Fibroblast of lung (primary cell): ENCODE results near the gene ITPRID2. TPM values are rescaled to one million over a fixed set of nuclear protein-coding genes. Genes with fewer than 3 reads are reported as not detected.

Experiments
- DNase-seq, 2 donors: peaks; one replicate each; pipeline versions ENCODE4 v3.0.0 to v3.0.0-alpha.2; 2010; ENCODE audit warnings: low read depth in 2 of 2
- H2AFZ ChIP-seq: 2 replicates; pipeline ENCODE4 v1.5.1; 2012; ENCODE audit warnings: low read length, control low read depth, inconsistent platforms
- H3K27ac ChIP-seq: 2 replicates; pipeline ENCODE4 v1.5.1; 2011; ENCODE audit warnings: low read length, control low read depth; ENCODE audit not compliant: insufficient read depth
- H3K27me3 ChIP-seq: 2 replicates; pipeline ENCODE4 v1.5.1; 2011; ENCODE audit warnings: mild to moderate bottlenecking, low read length; ENCODE audit not compliant: control insufficient read depth, insufficient read depth
- H3K36me3 ChIP-seq: 2 replicates; pipeline ENCODE4 v1.5.1; 2011; ENCODE audit warnings: low read length; ENCODE audit not compliant: control insufficient read depth, insufficient read depth
- H3K4me1 ChIP-seq: 2 replicates; pipeline ENCODE4 v1.5.1; 2011; ENCODE audit warnings: low read length; ENCODE audit not compliant: control insufficient read depth, insufficient read depth; ENCODE audit errors: extremely low read depth
- H3K4me2 ChIP-seq: 2 replicates; pipeline ENCODE4 v1.5.1; 2011; ENCODE audit warnings: low read length, control low read depth; ENCODE audit not compliant: insufficient read depth; ENCODE audit errors: extremely low read depth
- H3K4me3 ChIP-seq, 4 experiments: fragments of 200-600 bp in 1 of 4; sonication (generic) in 1 of 4; replicated peaks in 1 of 4; 2 replicates each; pipeline ENCODE4 v1.5.1; 2011 to 2016; ENCODE audit warnings: low read length in 4 of 4, low read depth in 3 of 4, mild to moderate bottlenecking in 3 of 4, control low read depth in 2 of 4, inconsistent platforms in 1 of 4, mixed read lengths in 1 of 4; ENCODE audit not compliant: insufficient read depth in 1 of 4; ENCODE audit errors: control extremely low read depth in 1 of 4
- H3K79me2 ChIP-seq: 2 replicates; pipeline ENCODE4 v1.5.1; 2012; ENCODE audit warnings: mild to moderate bottlenecking, low read length, inconsistent platforms; ENCODE audit not compliant: control insufficient read depth, insufficient read depth
- H3K9ac ChIP-seq: 2 replicates; pipeline ENCODE4 v1.5.1; 2011; ENCODE audit warnings: mild to moderate bottlenecking, low read length, control low read depth; ENCODE audit not compliant: insufficient read depth
- H3K9me3 ChIP-seq: 2 replicates; pipeline ENCODE4 v1.5.1; 2012; ENCODE audit warnings: low read depth, low read length; ENCODE audit not compliant: control insufficient read depth, insufficient read depth
- H4K20me1 ChIP-seq: 2 replicates; pipeline ENCODE4 v1.5.1; 2011; ENCODE audit warnings: low read length; ENCODE audit not compliant: control insufficient read depth, insufficient read depth; ENCODE audit errors: extremely low read depth
- EZH2 ChIP-seq: IDR thresholded peaks from 2 replicates; pipeline ENCODE4 v1.5.1; 2012; ENCODE audit warnings: low read length, control low read depth, mild to moderate bottlenecking; ENCODE audit errors: missing control alignments
- polyA plus RNA-seq, 2 donors: library from polyadenylated mRNA; depleted of rRNA in 1 of 2; stranded (reverse) in 1 of 2; unstranded in 1 of 2; fragments of >200 nt; gene quantifications; 2 replicates each; pipeline ENCODE4 v1.2.1, GENCODE V29; 2011 to 2012; ENCODE audit warnings: missing spikeins in 1 of 2
- total RNA-seq: library from RNA; depleted of rRNA; stranded (reverse); fragments of >200 nt; gene quantifications from 2 replicates; pipeline ENCODE4 v1.2.1, GENCODE V29; 2014
- TF ChIP-seq, protein P1 (sequence below), 2 donors: IDR thresholded peaks in 1 of 2; conservative IDR thresholded peaks in 1 of 2; 1 replicate in 1 of 2; 2 replicates in 1 of 2; pipeline ENCODE4 v1.5.1; 2011 to 2012; ENCODE audit warnings: low read length in 2 of 2, control low read depth in 1 of 2, inconsistent platforms in 1 of 2, low read depth in 1 of 2, mild to moderate bottlenecking in 1 of 2

ITPRID2 gene
- total and polyA plus RNA-seq, 2 donors (not counting 1 experiment from before 2014, with no cell fraction given) = 70.5 to 179 TPM

DNA sequence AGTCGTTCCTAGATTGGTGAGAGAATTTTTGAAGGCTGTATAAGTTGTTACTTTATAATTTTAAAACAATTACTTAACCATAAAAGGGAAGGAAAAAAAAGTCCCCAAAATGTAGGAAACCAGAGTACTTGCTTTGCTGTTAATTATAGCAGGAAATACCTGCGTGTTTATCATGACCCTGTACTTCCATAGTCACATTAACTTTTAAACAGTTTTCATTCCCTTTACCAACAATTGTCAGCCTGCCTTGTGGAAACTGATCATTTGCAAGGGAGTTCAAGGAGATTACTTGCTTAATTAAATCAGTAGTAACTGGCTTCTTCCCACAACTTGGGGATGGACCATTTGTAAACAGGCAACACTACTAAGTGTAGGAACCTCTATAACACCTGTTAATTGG, 6.4 kb upstream of the ITPRID2 start:
- no peak overlapping the region for H3K27ac ChIP-seq
- no peaks in the 10 kb centered on the region for H3K9me3 ChIP-seq
- H3K79me2 ChIP-seq = no peaks in the 10 kb centered on the region
- H2AFZ ChIP-seq = no peak overlapping the region
- no peaks in the 10 kb centered on the region for H4K20me1 ChIP-seq
- no peak overlapping the region for H3K4me3 ChIP-seq
- no peaks in the 10 kb centered on the region for H3K36me3 ChIP-seq
- H3K4me2 ChIP-seq = no peak overlapping the region
- H3K27me3 ChIP-seq = no peaks in the 10 kb centered on the region
- no peak for TF ChIP-seq EZH2
- TF ChIP-seq, protein P1, sequence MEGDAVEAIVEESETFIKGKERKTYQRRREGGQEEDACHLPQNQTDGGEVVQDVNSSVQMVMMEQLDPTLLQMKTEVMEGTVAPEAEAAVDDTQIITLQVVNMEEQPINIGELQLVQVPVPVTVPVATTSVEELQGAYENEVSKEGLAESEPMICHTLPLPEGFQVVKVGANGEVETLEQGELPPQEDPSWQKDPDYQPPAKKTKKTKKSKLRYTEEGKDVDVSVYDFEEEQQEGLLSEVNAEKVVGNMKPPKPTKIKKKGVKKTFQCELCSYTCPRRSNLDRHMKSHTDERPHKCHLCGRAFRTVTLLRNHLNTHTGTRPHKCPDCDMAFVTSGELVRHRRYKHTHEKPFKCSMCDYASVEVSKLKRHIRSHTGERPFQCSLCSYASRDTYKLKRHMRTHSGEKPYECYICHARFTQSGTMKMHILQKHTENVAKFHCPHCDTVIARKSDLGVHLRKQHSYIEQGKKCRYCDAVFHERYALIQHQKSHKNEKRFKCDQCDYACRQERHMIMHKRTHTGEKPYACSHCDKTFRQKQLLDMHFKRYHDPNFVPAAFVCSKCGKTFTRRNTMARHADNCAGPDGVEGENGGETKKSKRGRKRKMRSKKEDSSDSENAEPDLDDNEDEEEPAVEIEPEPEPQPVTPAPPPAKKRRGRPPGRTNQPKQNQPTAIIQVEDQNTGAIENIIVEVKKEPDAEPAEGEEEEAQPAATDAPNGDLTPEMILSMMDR (conservative IDR thresholded peaks at IDR 0.05 in 1 of 2, IDR thresholded peaks at IDR 0.05 in 1 of 2; ENCODE audit: low read depth in 1 of 2, low read length in 2 of 2) = no peak
- DNase-seq = no peak
- no peaks in the 10 kb centered on the region for H3K4me1 ChIP-seq
- no peak overlapping the region for H3K9ac ChIP-seq

DNA sequence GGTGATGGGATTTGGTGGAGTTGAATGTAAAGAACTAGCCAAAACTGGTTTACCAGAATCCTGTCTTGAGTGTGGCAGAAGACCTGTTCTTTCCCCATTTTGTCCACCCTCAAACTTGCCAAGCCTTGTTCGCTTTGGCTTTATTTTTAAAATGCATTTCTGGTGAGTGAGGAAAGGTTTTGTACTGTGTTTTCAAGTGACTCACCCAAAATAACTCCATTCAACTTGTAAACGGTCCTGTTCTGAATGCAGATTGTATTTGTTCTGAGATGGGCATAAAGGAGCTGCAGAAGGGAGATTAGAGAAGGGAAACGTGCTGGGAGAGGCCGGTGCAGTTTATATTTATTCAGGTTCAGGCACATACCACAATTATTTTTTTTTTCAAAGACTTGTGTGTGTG, 5.3 kb upstream of the ITPRID2 start:
- no peak overlapping the region for H2AFZ ChIP-seq
- no peaks in the 10 kb centered on the region for H3K27me3 ChIP-seq
- no peaks in the 10 kb centered on the region for H4K20me1 ChIP-seq
- no peaks in the 10 kb centered on the region for H3K79me2 ChIP-seq
- no peak overlapping the region for H3K9ac ChIP-seq
- H3K36me3 ChIP-seq = no peaks in the 10 kb centered on the region
- no peak overlapping the region for H3K4me2 ChIP-seq
- no peak overlapping the region for H3K4me3 ChIP-seq
- H3K9me3 ChIP-seq = no peaks in the 10 kb centered on the region
- TF ChIP-seq, protein P1 (conservative IDR thresholded peaks at IDR 0.05 in 1 of 2, IDR thresholded peaks at IDR 0.05 in 1 of 2; ENCODE audit: low read depth in 1 of 2, low read length in 2 of 2) = no peak
- no peak for TF ChIP-seq EZH2
- H3K4me1 ChIP-seq = no peaks in the 10 kb centered on the region
- peak; percentile 30 to 65 for DNase-seq
- H3K27ac ChIP-seq = no peak overlapping the region

DNA sequence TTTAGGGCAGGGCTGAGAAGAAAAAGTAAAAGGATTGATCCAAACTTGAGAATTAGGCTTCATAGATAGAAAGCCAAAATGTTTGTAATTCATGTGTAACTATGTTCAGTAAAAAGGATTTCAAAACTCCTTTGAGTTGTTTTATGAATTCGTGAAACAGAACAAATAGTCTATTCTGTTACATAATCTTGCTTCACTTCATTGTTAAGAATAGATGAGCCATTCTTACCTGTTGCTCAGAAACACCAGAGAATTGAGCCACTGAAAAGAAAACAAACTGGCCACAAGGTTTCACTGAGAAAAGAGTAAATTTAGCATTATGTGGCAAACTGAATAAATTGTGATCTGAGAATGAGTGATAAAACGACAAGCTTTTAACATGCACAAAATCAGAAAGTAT, 4.5 kb upstream of the ITPRID2 start:
- Histone ChIP-seq H3K9me3 (no peaks in the 10 kb centered on the region), H3K4me2 (no peak overlapping the region), H3K9ac (no peak overlapping the region), H3K4me1 (no peaks in the 10 kb centered on the region), H3K79me2 (peaks cover 2% of the 10 kb centered on the region), H3K27ac (no peak overlapping the region), H3K27me3 (no peaks in the 10 kb centered on the region), H4K20me1 (no peaks in the 10 kb centered on the region), H3K4me3 (no peak overlapping the region), H2AFZ (no peak overlapping the region), H3K36me3 (no peaks in the 10 kb centered on the region)
- DNase-seq = no peak
- TF ChIP-seq, protein P1 (conservative IDR thresholded peaks at IDR 0.05 in 1 of 2, IDR thresholded peaks at IDR 0.05 in 1 of 2; ENCODE audit: low read depth in 1 of 2, low read length in 2 of 2) = no peak
- no peak for TF ChIP-seq EZH2
